ENCODE measurements around the gene GPR35. TPM values are rescaled to one million over a fixed set of nuclear protein-coding genes. Genes with fewer than 3 reads are reported as not detected.
"Not testable (repeated sequence)": the region's sequence is repeated elsewhere in the genome, so short reads cannot be mapped to it uniquely, and the experiment has no call there.

GPR35 gene
- total RNA-seq, 1 experiment from 2014 or later, result 1.3 TPM

DNA sequence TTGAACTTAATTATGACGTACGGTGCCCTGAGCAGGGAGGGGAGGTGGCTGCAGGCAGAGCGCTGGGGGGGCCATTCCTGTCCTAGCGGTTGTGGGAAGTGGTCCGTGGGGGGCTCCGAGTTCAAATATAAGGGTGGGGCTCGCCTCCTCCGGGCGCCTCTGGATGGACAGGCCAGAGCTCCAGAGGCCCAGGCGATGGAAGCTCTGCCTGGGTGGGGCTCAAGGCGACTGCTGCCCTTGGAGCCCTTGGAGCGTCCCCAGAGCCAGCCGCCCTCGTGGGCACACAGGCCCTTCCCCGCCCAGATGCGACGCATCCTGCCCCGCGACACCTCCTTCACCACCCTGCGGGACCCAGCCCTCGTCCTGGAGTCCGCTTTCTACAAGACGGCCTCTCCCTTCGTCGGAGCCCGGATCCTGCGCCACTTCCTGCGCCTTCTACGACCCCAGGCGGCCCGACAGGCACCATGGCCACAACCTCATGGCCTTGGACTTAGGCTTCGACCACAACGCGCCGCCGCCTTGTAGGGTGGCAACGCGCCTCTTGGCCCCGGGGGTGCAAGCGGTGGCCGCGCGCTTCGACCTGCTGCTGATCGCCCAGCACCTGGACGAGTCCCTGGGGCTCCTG lies 46.9 kb downstream of the GPR35 start:
- Histone ChIP-seq H3K27me3 (ENCODE audit: control insufficient read depth, insufficient read depth, low read length) (peaks cover 13% of the 10 kb centered on the region), H3K9me3 (ENCODE audit: control insufficient read depth, insufficient read depth, low read depth, low read length) (no peaks in the 10 kb centered on the region), H3K36me3 (ENCODE audit: control insufficient read depth, insufficient read depth, low read length) (no peaks in the 10 kb centered on the region), H3K27ac (ENCODE audit: low read length) (no peak overlapping the region), H3K4me1 (ENCODE audit: control insufficient read depth, insufficient read depth, low read length) (no peaks in the 10 kb centered on the region), H3K4me3 (ENCODE audit: low read depth in 2 of 2, low read length in 2 of 2) (no peak overlapping the region)
- in situ Hi-C loops (cut with HindIII; ENCODE audit: low pct_unique_long_range_greater_than_20kb, low sequenced_read_pairs), result no loop called here
- ATAC-seq (no peak), DNase-seq (ENCODE audit: low read depth, low spot score) (no peak)
- ChIA-PET POLR2A (no interaction called here), CTCF (no interaction called here)
- TF ChIP-seq SIN3A (IDR thresholded peaks at IDR 0.05; ENCODE audit: borderline replicate concordance, insufficient read depth, low read depth, low read length), result no peak
- TF ChIP-seq TCF7L2 (IDR thresholded peaks at IDR 0.05; ENCODE audit: low read depth, low read length), result no peak
- TF ChIP-seq, protein P1, sequence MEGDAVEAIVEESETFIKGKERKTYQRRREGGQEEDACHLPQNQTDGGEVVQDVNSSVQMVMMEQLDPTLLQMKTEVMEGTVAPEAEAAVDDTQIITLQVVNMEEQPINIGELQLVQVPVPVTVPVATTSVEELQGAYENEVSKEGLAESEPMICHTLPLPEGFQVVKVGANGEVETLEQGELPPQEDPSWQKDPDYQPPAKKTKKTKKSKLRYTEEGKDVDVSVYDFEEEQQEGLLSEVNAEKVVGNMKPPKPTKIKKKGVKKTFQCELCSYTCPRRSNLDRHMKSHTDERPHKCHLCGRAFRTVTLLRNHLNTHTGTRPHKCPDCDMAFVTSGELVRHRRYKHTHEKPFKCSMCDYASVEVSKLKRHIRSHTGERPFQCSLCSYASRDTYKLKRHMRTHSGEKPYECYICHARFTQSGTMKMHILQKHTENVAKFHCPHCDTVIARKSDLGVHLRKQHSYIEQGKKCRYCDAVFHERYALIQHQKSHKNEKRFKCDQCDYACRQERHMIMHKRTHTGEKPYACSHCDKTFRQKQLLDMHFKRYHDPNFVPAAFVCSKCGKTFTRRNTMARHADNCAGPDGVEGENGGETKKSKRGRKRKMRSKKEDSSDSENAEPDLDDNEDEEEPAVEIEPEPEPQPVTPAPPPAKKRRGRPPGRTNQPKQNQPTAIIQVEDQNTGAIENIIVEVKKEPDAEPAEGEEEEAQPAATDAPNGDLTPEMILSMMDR (IDR thresholded peaks at IDR 0.05), result no peak
- no peak for TF ChIP-seq REST (IDR thresholded peaks at IDR 0.05; ENCODE audit: insufficient read depth in 1 of 2, low read depth in 2 of 2, low read length in 1 of 2)
- no peak for TF ChIP-seq POLR2AphosphoS5 (IDR thresholded peaks at IDR 0.05; ENCODE audit: low read depth, low read length)
- BruUV-seq (replicated peaks), result no TSS peak
- intact Hi-C loops (cut with micrococcal nuclease; ENCODE audit: unreplicated experiment), result no loop called here

- ChIA-PET POLR2A (no interaction called here), CTCF (no interaction called here)
- in situ Hi-C loops (cut with HindIII; ENCODE audit: low pct_unique_long_range_greater_than_20kb, low sequenced_read_pairs) (no loop called here), intact Hi-C loops (cut with micrococcal nuclease; ENCODE audit: unreplicated experiment) (no loop called here)
- TF ChIP-seq REST (IDR thresholded peaks at IDR 0.05; ENCODE audit: insufficient read depth in 1 of 2, low read depth in 2 of 2, low read length in 1 of 2) (no peak), SIN3A (IDR thresholded peaks at IDR 0.05; ENCODE audit: borderline replicate concordance, insufficient read depth, low read depth, low read length) (no peak), TCF7L2 (IDR thresholded peaks at IDR 0.05; ENCODE audit: low read depth, low read length) (no peak), POLR2AphosphoS5 (IDR thresholded peaks at IDR 0.05; ENCODE audit: low read depth, low read length) (no peak)
- TF ChIP-seq, protein P1 (IDR thresholded peaks at IDR 0.05), result no peak
- Histone ChIP-seq H3K36me3 (ENCODE audit: control insufficient read depth, insufficient read depth, low read length) (no peaks in the 10 kb centered on the region), H3K9me3 (ENCODE audit: control insufficient read depth, insufficient read depth, low read depth, low read length) (no peaks in the 10 kb centered on the region), H3K27me3 (ENCODE audit: control insufficient read depth, insufficient read depth, low read length) (peaks cover 8% of the 10 kb centered on the region), H3K27ac (ENCODE audit: low read length) (no peak overlapping the region), H3K4me1 (ENCODE audit: control insufficient read depth, insufficient read depth, low read length) (no peaks in the 10 kb centered on the region), H3K4me3 (ENCODE audit: low read depth in 2 of 2, low read length in 2 of 2) (no peak overlapping the region)
- no peak; the same call in 1 of the 2 replicates for ATAC-seq
- BruUV-seq (replicated peaks), result no TSS peak
- no peak for DNase-seq (ENCODE audit: low read depth, low spot score)
These were observed 47.5 kb downstream of the GPR35 start for GRCh38 chr2:240672701-240673190.

DNA sequence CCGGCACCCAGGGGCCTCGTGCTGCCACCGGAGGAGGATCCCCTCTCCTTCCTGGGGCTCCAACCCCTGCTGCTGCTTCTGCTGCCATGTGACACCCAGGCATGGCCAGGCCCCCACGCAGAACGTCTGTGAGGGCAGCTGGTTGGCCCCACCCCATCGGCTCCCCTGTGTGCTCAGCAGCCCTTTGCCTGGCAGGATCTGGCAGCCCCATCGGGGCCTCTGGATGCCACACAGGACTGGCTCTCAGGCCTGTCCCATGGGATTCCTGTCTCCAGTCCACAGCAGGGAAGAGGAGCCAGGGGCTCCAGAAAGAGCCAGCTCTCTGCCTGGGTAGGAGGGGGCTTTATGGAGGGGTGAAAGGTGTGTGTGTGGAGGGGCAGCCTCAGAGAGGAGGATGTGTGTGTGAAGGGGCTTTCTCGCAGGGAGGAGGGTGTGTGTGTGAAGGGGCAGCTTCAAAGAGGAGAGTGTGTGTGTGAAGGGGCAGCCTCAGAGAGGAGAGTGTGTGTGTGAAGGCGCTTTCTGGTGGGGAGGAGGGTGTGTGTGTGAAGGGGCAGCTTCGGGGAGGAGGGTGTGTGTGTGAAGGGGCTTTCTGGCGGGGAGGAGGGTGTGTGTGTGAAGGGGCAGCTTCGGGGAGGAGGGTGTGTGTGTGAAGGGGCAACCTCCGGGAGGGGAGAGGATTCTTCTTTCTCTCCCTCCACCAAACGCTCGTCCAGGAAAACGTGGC lies 49.3 kb downstream of the GPR35 start:
- H3K4me3 ChIP-seq (ENCODE audit: low read depth in 2 of 2, low read length in 2 of 2); DNase-seq (ENCODE audit: low read depth, low spot score); H3K36me3 ChIP-seq (ENCODE audit: control insufficient read depth, insufficient read depth, low read length); in situ Hi-C loops (cut with HindIII; ENCODE audit: low pct_unique_long_range_greater_than_20kb, low sequenced_read_pairs); POLR2A ChIA-PET; intact Hi-C loops (cut with micrococcal nuclease; ENCODE audit: unreplicated experiment); BruUV-seq (replicated peaks); H3K27me3 ChIP-seq (ENCODE audit: control insufficient read depth, insufficient read depth, low read length); H3K9me3 ChIP-seq (ENCODE audit: control insufficient read depth, insufficient read depth, low read depth, low read length); H3K4me1 ChIP-seq (ENCODE audit: control insufficient read depth, insufficient read depth, low read length); H3K27ac ChIP-seq (ENCODE audit: low read length): not testable (repeated sequence)
- CTCF ChIA-PET, result interaction anchor here (0.6 kb wide), 1 partner anchor 27 kb away, joined by 3 read pairs; no protein-coding TSS in a partner anchor
- peak; percentile 42 for ATAC-seq

All from Panc1 (cell line).